Endodermal cell (in vitro differentiated cells): ENCODE data around the gene XYLT1. TPM values are rescaled to one million over a fixed set of nuclear protein-coding genes. Genes with fewer than 3 reads are reported as not detected.
A peak's percentile ranks its signal among the peaks of the same experiment; 100 is the strongest.

ENCODE experiments used
- DNase-seq: peaks from one replicate; pipeline ENCODE4 v3.0.0-alpha.2; 2017
- H3K27ac ChIP-seq: 2 replicates; pipeline ENCODE4 v1.5.1; 2013; ENCODE audit warnings: mild to moderate bottlenecking, low read depth, low read length, moderate library complexity
- H3K27me3 ChIP-seq: 2 replicates; pipeline ENCODE4 v1.6.1; 2013; ENCODE audit warnings: mild to moderate bottlenecking, low read length, moderate library complexity; ENCODE audit not compliant: insufficient read depth, control insufficient read depth, poor library complexity, severe bottlenecking
- H3K36me3 ChIP-seq: 2 replicates; pipeline ENCODE4 v1.7.0; 2013; ENCODE audit warnings: mild to moderate bottlenecking, low read length, moderate library complexity; ENCODE audit not compliant: control insufficient read depth, insufficient read depth
- H3K4me1 ChIP-seq: one replicate; pipeline ENCODE4 v1.7.0; 2013; ENCODE audit warnings: low read length; ENCODE audit not compliant: control insufficient read depth, insufficient read depth
- H3K4me3 ChIP-seq: 2 replicates; pipeline ENCODE4 v1.5.1; 2013; ENCODE audit warnings: mild to moderate bottlenecking, low read length, moderate library complexity
- H3K9ac ChIP-seq: 2 replicates; pipeline ENCODE4 v1.6.1; 2013; ENCODE audit warnings: mild to moderate bottlenecking, low read length, moderate library complexity; ENCODE audit not compliant: poor library complexity, severe bottlenecking; ENCODE audit errors: extremely low read depth
- H3K9me3 ChIP-seq: 2 replicates; pipeline ENCODE4 v1.6.1; 2013; ENCODE audit warnings: mild to moderate bottlenecking, low read length, moderate library complexity; ENCODE audit not compliant: control insufficient read depth
- H3K27ac Mint-ChIP-seq: 2 replicates; pipeline ENCODE4 v1.8.0; 2020; ENCODE audit warnings: mixed read lengths
- H3K27me3 Mint-ChIP-seq: 2 replicates; pipeline ENCODE4 v1.8.0; 2021; ENCODE audit warnings: mild to moderate bottlenecking, mixed read lengths; ENCODE audit not compliant: insufficient read depth
- H3K36me3 Mint-ChIP-seq: 2 replicates; pipeline ENCODE4 v1.8.0; 2020; ENCODE audit warnings: low read depth, mixed read lengths
- H3K4me1 Mint-ChIP-seq: 2 replicates; pipeline ENCODE4 v1.8.0; 2020; ENCODE audit warnings: mixed read lengths
- H3K4me3 Mint-ChIP-seq: 2 replicates; pipeline ENCODE4 v1.8.0; 2020; ENCODE audit warnings: mild to moderate bottlenecking, moderate library complexity, mixed read lengths
- H3K9me3 Mint-ChIP-seq: 2 replicates; pipeline ENCODE4 v1.8.0; 2020; ENCODE audit warnings: mild to moderate bottlenecking, mixed read lengths
- CTCF ChIP-seq: fragments of 200-600 bp; sonication (generic); conservative IDR thresholded peaks from 2 replicates; pipeline ENCODE4 v1.5.0; 2021; ENCODE audit warnings: antibody characterized with exemption, mild to moderate bottlenecking
- WGBS, 2 experiments: methylation state at CpG; one replicate each; pipeline versions ENCODE4 v1.1.5 to v1.1.7; 2013; ENCODE audit warnings: missing lambda C conversion rate in 2 of 2, mixed read lengths in 1 of 2; ENCODE audit not compliant: insufficient coverage in 1 of 2, insufficient read length in 1 of 2; 5-methylcytosine and 5-hydroxymethylcytosine counted together
- total RNA-seq, 2 donors: library from RNA; stranded (reverse); fragmentation: NEBNext Ultra II Directional in 1 of 2; extraction: Animal tissue kit (Norgen Biotek cat#: 25700) in 1 of 2; gene quantifications; 2 replicates in 1 of 2; 3 replicates in 1 of 2; pipeline ENCODE4 v1.2.1, GENCODE V29; 2021

XYLT1 gene
- total RNA-seq, 2 donors from 2014 or later, result 26.8 to 28.5 TPM

GRCh38 chr16:17103216-17103615 lies 367.5 kb downstream of the XYLT1 start:
- Histone ChIP-seq H3K9me3 (no peaks in the 10 kb centered on the region), H3K9ac (no peak overlapping the region), H3K4me3 (no peak overlapping the region), H3K36me3 (no peaks in the 10 kb centered on the region), H3K27ac (no peak overlapping the region), H3K27me3 (no peaks in the 10 kb centered on the region), H3K4me1 (peaks cover 10% of the 10 kb centered on the region)
- Mint-ChIP-seq H3K4me3 (no peak overlapping the region), H3K27ac (no peak overlapping the region), H3K9me3 (no peaks in the 10 kb centered on the region), H3K36me3 (no peaks in the 10 kb centered on the region), H3K27me3 (no peaks in the 10 kb centered on the region), H3K4me1 (peaks cover 20% of the 10 kb centered on the region)
- no peak for TF ChIP-seq CTCF
- WGBS, 2 experiments, result 95 to 100% methylated on average over 1 to 3 of the region's 3 CpGs
- DNase-seq, result no peak

GRCh38 chr16:17101646-17102045 lies 369.1 kb downstream of the XYLT1 start:
- 88 to 89% methylated on average over 2 of the region's 2 CpGs for WGBS, 2 experiments
- H3K9me3 ChIP-seq, result no peaks in the 10 kb centered on the region
- H3K27ac ChIP-seq, result no peak overlapping the region
- H3K4me1 Mint-ChIP-seq, result peaks cover 24% of the 10 kb centered on the region
- H3K27me3 Mint-ChIP-seq, result peaks cover 3% of the 10 kb centered on the region
- H3K36me3 Mint-ChIP-seq, result no peaks in the 10 kb centered on the region
- H3K27me3 ChIP-seq, result no peaks in the 10 kb centered on the region
- peak; percentile 75 for DNase-seq
- H3K4me3 ChIP-seq, result no peak overlapping the region
- H3K9ac ChIP-seq, result no peak overlapping the region
- TF ChIP-seq CTCF, result no peak
- no peaks in the 10 kb centered on the region for H3K9me3 Mint-ChIP-seq
- no peaks in the 10 kb centered on the region for H3K36me3 ChIP-seq
- H3K4me1 ChIP-seq, result peaks cover 11% of the 10 kb centered on the region
- no peak overlapping the region for H3K27ac Mint-ChIP-seq
- H3K4me3 Mint-ChIP-seq, result no peak overlapping the region

- no peaks in the 10 kb centered on the region for H3K9me3 ChIP-seq
- H3K4me1 ChIP-seq, result peaks cover 11% of the 10 kb centered on the region
- no peak overlapping the region for H3K27ac Mint-ChIP-seq
- no peaks in the 10 kb centered on the region for H3K36me3 ChIP-seq
- no peak overlapping the region for H3K4me3 Mint-ChIP-seq
- H3K27me3 Mint-ChIP-seq, result peaks cover 27% of the 10 kb centered on the region
- H3K4me3 ChIP-seq, result no peak overlapping the region
- H3K4me1 Mint-ChIP-seq, result peaks cover 20% of the 10 kb centered on the region
- no peak overlapping the region for H3K9ac ChIP-seq
- DNase-seq, result no peak
- H3K36me3 Mint-ChIP-seq, result no peaks in the 10 kb centered on the region
- no peak overlapping the region for H3K27ac ChIP-seq
- H3K9me3 Mint-ChIP-seq, result no peaks in the 10 kb centered on the region
- TF ChIP-seq CTCF, result no peak
- WGBS, 2 experiments, result 80 to 96% methylated on average over 2 to 6 of the region's 6 CpGs
- peaks cover 5% of the 10 kb centered on the region for H3K27me3 ChIP-seq
These were observed 372.1 kb downstream of the XYLT1 start for GRCh38 chr16:17098685-17099084.
